Activated CD8-positive, alpha-beta memory T cell treated with anti-CD3 and anti-CD28 coated beads, Interleukin-2, amount 50 U/mL, for 24 hours (primary cell): ENCODE data around the gene TRAF1.
A peak's percentile ranks its signal among the peaks of the same experiment; 100 is the strongest.

Experiments
- DNase-seq: peaks from one replicate; pipeline ENCODE4 v3.0.0-alpha.2; 2020; ENCODE audit errors: extremely low read depth

TRAF1 gene

DNA sequence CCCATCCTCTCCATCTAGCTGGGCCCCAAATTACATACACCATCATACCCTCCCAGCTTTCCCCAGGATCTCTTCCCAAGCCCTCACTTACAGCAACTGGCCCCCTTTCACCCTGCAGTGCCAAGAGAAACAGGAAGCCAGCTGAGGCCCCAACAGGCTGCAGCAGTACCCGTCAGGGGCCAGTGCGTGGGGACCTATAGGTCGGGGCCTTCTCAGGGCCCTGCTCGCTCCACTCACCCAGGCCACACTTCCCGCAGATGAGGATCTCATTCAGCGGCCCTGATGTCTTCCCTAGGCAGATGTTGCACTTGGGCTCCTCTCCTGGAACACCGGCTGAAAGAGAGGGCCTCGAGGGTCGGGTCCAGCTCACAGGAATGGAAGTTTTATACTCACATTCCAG is 56.4 kb downstream of the TRAF1 start:
- no peak for DNase-seq

- no peak for DNase-seq
Observed at GRCh38 chr9:120869726-120870125, 56.9 kb downstream of the TRAF1 start.

DNA sequence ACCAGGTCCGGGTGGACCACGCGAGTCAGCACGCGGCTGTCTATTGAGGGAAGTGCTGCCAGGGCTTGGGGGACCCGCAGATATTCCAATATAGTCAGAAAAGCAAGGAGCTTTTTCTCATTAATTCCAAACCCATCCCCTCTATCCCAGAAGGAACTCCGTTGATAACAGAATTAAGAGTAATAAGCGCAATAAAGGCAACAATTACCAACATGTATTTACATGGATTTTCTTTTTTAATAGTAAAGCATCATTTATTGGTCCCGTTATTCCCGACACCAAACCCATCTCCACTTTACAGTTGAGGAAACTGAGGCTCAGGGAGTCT is 57.3 kb downstream of the TRAF1 start:
- DNase-seq, result no peak

DNA sequence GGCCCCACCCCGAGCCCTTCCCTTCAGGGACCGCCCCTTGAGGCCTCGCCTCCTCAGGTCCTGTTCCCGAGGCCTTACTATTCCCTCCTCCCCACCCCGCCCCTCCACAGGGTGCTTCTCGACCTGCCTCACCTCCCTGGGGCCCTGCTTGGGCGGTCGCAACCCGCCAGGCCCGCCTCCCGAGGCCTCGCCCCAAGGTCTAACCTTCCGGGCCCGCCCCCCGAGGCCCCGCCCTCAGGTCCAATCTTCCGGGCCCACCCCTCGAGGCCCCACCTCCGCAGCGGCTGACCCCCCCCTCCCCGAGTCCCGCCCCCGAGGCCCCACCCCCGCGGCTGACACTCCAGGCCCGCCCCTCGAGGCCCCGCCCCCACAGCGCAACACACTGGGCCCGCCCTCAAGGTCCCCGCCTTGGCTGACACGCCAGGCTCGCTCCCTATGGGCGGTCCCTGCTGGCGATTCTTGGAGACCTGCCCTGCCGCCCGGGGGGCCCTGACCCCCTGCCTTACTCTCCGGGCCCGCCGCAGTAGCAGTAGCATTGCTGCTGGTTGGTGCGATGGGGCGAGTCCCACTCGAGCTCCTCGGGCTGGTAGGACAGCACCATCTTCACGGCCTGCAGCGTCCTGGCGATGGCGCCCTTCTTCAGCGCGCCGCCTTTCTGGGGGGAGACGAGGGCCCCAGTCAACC is 57.8 kb downstream of the TRAF1 start:
- DNase-seq, result peak; percentile 90

DNA sequence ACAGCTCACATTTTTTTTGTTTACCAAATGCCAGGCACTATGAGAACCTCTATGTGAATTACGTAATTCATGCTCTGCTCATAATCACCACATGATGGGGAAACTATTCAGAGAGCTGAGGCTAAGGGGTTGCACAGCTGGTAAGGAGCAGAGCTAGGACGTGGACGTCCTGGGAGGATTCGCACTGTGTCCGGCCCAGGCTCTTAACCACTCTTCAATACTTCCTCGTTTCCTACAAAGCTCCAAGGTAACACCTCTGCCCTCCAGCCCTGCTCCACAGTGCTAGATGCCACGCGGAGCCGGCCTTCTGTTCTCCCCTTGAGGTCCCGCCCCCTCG is 58.3 kb downstream of the TRAF1 start:
- no peak for DNase-seq

- DNase-seq, result no peak
Observed at GRCh38 chr9:120867676-120868338, 58.8 kb downstream of the TRAF1 start.

DNA sequence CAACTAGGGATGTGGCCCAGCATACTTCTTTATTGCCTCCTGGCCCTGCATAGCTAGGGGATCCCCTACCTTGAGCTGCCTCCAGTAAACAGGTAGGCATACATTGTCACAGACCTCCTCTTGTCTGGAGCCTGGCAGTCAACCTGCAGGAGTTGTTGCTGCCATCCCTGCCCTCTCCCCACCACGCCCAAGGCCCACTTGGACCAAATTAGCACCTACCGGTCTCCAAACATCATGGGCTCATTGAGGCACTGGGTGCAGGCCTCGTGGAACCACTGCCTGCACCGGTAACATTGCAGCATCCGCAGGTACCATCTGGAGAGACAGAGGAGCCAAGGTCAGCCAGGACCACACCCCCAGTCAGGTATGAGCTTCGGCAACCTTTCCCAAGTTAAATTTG is 59.9 kb downstream of the TRAF1 start:
- DNase-seq, result no peak

DNA sequence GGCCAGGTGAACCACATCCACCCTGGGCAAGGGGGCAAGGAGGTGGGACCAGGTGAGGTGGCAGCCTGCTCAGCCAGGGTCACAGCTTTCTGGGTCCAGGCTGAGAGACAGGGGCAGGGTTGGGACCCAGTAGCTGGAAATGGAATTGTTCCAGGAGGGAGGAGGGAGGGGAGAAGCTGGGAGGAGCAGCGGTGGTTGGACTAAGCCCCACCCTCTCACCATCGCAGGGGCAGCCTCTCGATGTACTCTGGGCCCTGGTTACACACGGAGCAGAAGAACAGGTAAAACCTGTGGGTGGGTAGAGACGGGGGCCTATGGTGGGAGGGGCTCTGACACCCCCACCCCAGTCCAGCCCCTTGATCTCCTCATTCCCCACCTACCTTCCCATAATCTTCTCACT is 60.8 kb downstream of the TRAF1 start:
- no peak for DNase-seq

GRCh38 chr9:120865176-120865575 is 61.4 kb downstream of the TRAF1 start:
- DNase-seq, result no peak

GRCh38 chr9:120864719-120865118 is 61.9 kb downstream of the TRAF1 start:
- DNase-seq, result no peak

GRCh38 chr9:120863833-120864232 is 62.8 kb downstream of the TRAF1 start:
- DNase-seq, result no peak

DNA sequence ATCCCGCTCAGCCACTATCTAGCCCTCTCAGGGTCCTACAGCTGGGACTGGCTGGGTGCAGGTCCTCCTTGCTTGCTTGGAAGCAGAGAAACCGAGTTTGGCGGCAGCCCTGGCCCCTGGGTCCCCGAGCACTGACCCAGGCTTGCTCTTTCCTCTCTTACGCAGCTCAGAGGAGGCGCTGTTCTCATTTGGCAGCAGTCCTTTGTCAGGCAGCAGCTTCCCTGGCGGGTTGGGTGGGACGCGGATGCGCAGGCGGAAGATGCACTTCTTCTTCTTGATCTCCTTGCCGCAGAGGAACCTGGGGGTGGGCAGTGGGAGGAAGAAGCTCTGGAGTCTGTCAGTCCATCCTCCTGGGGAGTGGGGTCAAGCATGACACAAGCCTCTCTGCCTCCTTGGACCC is 64.1 kb downstream of the TRAF1 start:
- DNase-seq, result no peak

GRCh38 chr9:120861935-120862334 is 64.7 kb downstream of the TRAF1 start:
- no peak for DNase-seq

DNA sequence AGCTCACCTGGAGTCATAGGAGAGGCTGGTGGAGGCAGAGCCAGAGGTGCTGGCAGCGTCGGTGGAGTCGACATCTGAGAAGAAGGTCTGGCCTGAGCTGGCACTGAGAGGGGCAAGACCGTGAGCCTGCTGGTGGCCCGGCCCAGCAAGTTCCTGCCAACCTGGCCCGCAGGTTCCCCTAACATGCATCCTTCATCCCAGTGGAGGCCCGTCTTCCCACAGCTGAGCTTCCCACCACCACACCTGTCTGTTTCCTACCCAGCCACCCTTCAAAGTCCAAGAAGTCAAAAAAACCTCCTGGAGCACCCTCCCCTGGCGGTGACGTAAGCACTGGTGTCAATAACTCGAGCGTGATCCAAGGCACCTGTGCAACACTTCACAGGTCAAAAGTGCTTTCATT is 66.5 kb downstream of the TRAF1 start:
- no peak for DNase-seq

DNA sequence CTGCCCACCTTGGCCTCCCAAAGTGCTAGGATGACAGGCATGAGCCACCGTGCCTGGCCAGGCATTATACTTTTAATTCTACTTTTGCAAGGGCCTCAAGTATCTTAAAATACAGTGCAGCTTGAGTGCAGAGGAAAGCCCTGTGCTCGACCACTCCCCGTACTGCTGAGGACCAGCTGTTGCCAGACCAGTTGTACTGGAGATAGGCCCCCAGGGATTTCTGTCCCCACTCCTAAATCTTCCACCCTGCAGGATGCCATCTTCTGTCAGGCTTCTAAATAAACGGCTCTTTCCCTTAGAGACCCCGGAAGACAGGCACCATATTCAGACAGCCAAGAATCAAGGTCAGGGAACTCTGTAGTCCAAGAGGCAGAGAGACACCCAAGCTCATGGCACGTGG is 67.2 kb downstream of the TRAF1 start:
- no peak for DNase-seq

DNA sequence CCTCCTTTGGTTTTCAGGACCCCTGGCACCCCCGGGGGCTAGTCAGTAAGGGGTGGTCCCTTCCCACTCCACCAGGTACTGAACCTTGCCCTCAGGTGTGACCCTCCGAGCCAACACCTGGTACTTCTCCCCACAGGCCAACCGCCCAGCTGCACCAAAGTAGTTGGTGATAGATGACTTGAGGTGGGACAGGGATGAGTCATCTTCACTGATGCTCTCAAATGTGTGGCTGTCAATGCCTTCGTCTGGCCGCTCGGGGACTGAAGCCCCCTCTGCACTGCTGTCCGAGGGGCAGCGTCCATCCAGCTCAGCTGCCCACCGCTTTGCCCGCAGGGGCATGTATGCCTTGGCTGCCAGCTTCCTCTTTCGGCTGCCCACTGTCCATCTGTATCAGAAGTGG is 68.7 kb downstream of the TRAF1 start:
- no peak for DNase-seq

DNA sequence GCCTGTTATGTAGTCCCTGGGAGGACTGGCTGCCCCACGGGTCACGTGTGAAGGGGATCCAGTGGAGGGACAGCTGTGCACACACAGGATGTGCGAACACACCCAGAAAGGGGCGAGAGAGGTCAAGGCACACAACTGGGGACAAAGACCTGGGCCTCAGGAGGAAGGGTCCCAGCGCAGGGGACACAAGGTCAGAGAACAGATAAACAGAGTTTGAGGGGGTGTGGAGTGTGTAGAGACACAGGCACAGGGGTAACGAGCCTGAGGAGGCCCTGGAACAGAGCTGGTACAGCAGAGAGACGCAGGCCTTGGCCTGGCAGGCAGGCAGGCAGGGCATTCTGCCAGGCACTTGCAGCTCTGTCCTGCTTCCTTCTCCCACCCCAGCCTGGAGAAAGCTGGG is 69.1 kb downstream of the TRAF1 start:
- DNase-seq, result no peak

DNA sequence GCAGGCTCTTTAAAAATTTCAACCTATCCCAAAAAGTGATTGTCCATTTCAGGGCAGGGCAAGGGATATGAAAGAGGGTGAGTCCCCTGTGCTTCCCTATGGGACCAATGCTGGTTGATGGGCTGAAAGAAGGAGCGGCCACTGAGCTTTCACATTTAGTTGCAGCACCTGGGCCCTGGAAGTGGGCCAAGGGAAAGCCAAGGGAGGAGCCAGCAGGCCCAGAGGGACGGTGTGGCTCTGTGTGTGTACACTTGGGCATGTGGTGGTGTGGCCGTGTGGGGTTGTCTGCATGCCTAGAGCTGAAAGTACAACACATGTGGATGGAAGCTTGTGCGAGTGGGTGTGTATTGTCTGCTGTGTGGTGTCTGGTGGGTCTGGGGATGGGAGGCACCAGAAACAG is 69.9 kb downstream of the TRAF1 start:
- DNase-seq, result no peak

- DNase-seq, result no peak
Observed at GRCh38 chr9:120855827-120856670, 70.5 kb downstream of the TRAF1 start.

GRCh38 chr9:120854596-120855327 is 71.8 kb downstream of the TRAF1 start:
- no peak for DNase-seq

DNA sequence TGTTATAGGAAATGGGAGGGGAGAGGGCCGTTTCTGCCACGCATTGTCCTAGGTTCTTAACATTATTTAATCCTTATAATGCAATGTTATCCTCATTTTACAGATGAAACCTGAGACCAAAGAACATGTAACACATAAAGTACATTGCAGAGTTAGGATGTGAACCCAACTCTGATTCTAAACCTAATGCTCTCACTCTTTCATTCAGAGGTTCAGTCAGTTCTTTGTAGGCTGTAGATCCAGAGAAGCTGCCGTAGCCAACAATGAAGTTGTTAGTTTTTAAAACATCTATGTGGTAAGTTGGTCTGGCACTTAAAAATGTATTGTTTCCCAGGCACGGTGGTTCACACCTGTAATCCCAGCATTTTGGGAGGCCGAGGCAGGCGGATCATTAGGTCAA is 73.4 kb downstream of the TRAF1 start:
- DNase-seq, result no peak
